UCSD-AML1 (cell line): ENCODE measurements around the gene POU2F3.

Source experiments
- DNase-seq: peaks from one replicate; lab custom pipeline; 2025; ENCODE audit not compliant: unreplicated experiment; lab: John Stamatoyannopoulos, UW

POU2F3 gene

DNA sequence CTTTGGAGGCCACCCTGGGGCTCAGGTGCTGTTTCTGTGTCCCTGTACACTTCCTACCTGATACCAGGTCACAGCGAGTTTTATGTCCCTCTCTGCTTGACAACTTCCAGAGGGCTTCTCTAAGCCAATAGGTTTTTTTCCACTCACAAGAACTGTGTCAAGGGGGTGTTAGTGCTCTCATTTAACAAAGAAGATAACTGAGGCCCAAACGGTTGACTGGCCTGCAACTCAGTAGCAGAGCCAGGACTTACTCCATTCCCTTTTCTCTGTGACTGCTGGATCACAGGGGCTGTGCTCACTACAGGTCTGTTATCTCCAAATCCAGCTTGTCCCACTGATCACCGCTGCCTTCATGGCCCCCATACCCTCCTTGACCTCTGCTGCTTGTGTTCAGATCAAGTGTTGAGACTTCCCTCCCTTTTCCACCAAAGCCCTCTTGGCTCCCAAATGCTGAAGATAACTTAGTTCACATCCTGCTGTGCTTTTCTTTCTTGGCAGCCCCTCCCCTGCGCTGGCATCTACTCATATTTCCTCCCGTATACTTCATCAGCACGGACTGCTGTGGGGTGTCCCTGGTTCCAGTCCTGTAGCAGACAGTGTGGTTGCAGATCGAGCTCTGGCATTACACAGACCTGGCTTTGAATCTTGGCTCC, 41.3 kb downstream of the POU2F3 start:
- no peak for DNase-seq

DNA sequence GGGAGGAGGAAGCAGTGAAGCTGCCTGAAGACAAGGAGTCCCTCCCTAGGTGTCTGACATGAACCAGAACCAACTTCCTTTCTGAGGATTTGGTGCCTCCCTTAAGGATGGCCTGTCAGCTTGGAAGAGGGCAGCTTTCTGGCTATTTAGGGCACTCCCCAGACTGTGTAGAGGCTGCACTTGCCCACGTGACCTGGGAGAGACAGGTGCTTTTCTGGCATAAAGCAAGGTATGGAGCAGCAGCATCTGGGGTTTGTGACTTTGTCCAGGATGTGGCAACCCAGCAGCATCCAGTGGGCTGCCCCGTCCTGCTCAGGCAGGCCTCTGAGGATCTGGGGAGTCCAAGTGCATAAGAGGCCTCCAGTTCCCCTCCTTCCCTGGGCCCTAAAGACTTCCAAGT, 43.2 kb downstream of the POU2F3 start:
- no peak for DNase-seq

DNA sequence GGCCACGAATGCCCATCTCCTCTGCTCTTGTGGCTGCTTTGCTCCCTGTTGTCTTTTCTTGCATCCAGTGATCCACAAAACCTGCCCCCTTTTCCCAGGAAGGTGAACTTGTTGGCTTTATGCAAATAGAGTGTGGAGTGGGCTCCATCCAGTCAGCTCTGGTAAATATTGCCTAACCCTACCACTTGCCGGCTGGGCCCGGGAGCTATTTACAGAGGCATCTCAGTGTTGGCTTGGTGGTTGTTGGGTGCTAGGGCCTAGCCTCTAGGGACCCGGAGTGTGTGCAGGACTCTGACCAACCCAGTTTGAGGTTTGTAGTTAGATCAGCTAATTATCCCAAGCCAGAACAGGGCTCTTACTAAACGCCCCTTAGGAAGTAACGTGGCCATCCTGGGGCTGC, 44.3 kb downstream of the POU2F3 start:
- DNase-seq, result no peak

DNA sequence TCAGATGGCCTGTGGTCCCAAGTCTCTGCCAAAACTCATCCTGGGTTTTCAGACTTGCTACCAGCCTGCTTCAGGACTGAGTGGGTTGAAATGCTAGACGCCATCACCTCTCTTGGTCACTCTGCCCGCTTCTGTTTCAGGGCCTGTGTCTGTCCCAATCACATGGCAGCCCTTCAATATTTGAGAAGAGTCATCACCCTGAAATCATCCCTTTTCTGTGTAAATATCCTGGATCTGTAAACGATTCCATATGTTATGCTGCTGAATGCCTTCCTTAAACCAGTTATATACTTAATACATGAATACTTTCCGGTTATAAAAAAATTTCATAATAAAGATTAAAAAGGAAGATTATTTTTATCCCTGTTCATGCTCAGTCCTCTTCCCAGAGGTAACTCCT, 45.3 kb downstream of the POU2F3 start:
- DNase-seq, result no peak

DNA sequence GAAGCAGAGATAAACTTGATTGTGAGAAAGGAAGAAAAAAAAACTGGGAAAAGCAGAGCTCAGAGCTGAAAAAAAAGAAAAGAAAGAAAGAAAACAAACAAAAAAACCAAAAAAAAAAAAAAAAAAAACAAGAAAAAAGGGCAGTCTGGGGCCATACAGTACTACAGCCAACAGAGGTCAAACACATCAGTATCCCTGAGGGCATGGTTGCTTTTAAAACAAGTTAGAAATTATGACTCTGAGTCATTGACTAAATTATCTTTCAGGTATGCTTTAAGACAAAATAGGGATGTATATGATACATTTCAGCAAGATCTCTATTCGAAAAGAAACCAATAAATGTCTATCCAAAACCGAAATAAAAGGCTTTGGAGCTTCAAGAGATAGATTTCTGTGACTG, 48.1 kb downstream of the POU2F3 start:
- no peak for DNase-seq

DNA sequence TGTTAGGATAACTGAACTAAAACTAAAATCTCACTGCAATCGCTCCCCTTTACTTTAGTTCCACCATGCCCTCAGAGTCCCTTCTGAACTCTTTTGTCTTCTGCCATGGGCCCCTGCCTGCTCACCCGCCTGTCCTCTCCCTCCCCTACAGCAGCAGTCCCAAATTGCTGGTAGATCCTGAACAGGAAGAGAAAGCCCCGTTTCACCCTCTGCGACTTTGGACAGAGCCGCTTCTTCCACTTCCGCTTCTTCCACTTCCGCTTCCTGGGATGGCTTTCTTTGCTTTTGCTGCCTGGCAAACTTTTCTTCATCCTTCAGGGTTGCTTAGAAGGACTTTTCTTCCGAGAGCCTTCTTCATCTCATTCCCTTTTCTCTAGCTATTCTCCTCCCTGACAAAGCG, 49.5 kb downstream of the POU2F3 start:
- DNase-seq, result no peak

GRCh38 chr11:120290956-120291355, 51.0 kb downstream of the POU2F3 start:
- DNase-seq, result no peak

- DNase-seq, result no peak
Measured at GRCh38 chr11:120293038-120293800, 53.3 kb downstream of the POU2F3 start.

DNA sequence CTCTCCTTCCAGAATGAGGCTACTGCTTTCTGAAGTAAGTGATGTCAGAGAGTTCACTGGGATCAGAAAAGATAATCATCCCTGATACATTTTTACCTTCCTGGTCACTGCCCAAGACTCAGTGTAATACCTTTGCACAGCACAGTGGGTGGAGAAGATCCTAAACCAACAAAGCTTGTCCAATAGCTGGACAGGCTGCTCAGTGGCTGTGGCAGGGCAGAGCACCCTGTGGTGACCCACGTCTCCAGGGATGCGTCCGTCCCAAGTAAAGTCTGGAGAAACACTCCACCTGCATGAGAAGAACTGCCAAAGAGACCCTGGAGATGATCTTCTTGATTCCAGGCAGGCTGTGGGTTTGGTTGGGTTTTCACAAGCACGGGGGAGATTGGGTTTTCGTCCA, 54.2 kb downstream of the POU2F3 start:
- DNase-seq, result no peak

DNA sequence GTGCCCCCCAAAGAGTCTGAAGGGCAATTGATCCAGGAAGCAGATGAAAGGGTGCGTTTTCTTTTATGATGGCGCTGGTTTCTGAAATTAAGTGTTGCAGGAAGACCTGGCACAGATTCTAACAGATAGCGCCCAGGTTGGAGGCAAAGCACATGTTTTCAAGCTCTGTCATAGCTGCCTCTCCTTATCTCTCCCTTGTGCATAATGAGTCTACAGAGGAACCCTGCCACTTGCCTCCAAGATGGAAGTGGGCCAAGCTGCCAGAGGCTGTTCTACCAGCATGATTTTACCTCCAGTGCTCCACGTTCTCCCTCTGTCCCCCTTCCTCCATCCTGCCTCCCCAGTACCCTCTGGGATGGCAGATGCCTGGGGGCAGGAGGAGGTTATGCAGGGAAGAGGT, 55.2 kb downstream of the POU2F3 start:
- no peak for DNase-seq

GRCh38 chr11:120296554-120296953, 56.6 kb downstream of the POU2F3 start:
- no peak for DNase-seq

DNA sequence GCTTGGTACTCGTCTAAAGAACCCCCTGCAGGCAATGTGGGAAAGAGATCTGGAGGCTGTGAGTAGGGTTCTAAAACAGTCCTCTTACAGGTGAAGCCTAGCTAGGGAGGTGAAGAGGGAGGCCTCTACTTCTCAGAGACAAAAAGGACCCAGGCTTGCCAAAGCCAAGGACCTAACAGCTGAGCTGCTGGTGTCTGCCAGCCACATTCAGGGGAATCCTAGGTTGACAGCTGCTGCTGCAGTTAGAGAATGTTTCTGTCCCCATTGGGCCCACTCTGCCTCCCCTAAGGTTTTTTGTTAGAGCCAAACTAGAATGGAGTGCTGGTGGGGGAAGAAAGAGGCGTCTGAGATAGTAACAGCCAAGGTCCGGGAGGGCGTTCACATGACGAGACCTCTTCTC, 58.5 kb downstream of the POU2F3 start:
- DNase-seq, result no peak

GRCh38 chr11:120302001-120302805, 62.3 kb downstream of the POU2F3 start:
- DNase-seq, result no peak

GRCh38 chr11:120303004-120303637, 63.2 kb downstream of the POU2F3 start:
- DNase-seq, result peak; percentile 40

DNA sequence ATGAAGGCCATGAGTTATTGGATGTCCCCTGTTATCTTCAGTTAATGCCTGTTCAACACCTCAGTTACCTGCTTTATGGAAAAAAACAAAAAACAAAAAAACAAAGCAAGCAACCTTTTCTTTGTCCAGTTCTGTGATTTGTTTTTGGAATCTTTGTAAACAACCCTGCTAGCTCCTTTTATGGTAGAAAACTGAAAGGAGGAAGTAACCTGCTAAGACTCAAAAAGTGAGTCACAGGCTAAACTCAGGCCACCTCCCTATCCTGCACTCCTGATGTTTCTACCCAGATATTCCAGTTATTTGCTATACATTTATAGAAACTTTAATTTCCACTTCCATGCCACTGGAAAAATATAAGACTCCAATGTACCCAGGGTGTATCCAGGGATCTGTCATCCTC, 64.6 kb downstream of the POU2F3 start:
- no peak for DNase-seq

DNA sequence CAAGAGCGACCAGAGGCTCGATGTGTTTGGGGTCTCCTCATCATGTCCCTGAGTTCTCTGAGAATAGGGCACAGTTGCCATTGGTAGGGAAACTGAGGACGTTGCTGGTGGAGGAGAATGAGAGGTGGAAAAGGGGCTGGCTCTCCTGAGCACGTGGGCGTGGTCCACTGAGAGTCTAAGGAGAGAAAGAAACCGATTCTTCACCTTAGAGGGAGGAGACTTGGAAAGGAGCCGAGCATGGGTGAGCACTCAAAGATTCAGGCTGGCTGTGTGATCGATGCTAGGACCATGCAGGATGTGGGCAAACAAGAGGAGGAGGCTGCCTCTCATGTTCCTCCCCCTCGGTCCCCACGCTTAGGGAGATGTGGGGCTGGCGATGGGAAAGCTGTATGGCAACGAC, 65.3 kb downstream of the POU2F3 start:
- no peak for DNase-seq

DNA sequence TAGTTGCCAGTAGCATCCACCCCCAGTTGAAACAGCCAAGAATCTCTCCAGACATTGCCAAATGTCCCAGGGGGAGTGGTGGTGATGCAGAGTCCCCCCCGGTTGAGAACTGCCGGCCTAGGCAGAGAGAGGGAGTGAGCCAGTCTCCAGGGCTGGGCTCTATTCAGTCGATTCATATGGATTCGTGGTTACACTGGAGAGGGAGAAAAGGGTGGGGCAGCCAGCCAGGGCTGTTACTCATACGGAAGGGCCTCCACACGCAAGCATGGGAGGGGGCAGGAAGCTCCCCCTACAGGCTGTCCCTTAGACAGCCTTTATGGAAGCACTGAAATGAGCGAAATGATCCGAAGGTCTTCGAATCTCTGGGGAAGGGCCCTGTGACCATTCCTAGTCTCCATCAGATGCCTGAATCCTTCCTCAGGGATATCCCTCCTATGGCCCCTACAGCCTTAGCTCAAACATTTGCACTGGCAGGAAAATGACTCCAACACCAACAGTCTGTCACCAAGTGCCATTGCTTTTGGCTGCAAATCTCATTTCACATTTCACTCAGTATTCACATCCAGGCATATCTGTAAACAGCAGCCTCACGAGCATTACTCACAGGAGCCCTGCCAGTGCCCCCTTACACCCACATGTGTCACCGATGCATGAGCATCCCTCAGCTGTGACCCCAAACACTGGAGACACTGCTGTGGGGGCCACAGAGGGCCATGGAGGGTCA, 66.7 kb downstream of the POU2F3 start:
- no peak for DNase-seq

DNA sequence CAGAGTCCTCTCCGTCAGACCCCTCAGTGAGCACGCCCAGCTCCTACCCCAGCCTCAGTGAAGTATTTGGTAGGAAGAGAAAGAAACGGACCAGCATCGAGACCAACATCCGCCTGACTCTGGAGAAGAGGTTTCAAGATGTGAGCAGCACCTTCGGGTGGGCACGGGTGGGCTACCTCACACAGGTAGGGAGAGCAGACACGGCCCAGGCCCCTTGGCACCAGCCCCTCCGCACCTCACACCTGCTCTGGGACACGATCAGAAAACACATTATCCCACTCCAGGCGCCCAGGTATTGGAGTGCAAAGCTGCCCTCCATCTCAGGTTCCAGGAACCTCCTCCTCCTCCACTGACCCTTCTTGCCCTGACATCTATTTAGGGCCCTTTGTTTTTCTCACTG, 67.5 kb downstream of the POU2F3 start:
- DNase-seq, result no peak

- no peak for DNase-seq
Measured at GRCh38 chr11:120308081-120308480, 68.1 kb downstream of the POU2F3 start.

DNA sequence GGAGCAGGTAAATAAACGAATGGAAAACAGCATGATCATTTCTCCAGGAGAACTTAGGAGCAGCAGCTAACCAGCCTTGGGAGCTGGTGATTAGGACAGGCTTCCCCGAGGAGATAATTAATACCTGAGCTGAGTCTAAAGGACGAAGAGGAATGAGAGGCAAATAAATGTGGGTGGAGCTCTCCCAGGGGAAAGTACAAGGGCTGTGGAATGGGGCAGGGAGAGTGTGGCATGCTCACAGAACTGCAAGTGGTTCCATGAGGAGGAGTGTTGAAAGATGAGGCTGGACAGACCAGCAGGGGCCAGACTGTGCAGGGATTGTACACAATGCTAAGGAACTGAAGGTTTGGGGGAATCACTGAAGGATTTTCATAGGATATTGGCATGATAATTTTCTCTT, 70.9 kb downstream of the POU2F3 start:
- no peak for DNase-seq

DNA sequence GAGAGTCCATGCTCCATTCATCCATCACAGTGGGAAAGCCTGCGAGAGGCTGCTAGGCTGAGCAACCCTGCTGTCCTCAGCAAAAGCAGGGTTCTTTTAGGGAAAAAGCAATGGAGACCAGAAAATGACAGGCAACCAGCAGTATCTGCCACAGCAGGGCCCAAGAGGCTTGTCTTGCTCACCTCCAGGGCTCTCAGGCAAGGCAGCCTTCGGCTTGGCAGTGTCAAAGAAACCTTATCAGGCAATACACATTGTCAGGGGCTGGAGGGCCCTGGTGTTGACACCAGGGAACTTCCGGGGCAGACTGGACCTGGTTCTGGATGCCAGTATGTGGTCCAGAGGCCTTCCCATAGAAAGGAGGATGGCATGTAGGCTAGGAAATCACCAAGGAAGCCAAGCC, 74.9 kb downstream of the POU2F3 start:
- no peak for DNase-seq
